ENCODE data around the gene MYG1.
A peak's percentile ranks its signal among the peaks of the same experiment; 100 is the strongest.
"Not testable (repeated sequence)": the region's sequence is repeated elsewhere in the genome, so short reads cannot be mapped to it uniquely, and the experiment has no call there.

The MYG1 gene

GRCh38 chr12:53287741-53288216, 11.7 kb upstream of the MYG1 start:
- DNase-seq: peak; percentile 11

DNA sequence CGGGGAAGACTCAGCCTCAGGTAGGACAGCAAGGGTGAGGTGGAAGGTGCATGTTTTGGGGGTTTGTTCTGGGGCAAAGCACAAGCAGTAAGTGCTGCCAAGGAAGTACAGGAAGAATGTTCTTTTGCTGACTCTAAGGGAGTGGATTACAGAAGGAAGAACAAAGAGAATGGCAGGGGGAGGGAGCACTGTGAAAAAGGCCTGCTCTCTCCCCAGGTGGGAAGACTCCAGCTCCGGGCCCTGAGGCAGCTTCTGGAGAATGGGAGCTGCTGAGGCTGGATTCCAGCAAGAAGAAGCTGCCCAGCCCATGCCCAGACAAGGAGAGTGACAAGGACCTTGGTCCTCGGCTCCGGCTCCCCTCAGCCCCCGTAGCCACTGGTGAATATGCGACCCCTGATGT, 11.2 kb upstream of the MYG1 start:
- no peak for DNase-seq

DNA sequence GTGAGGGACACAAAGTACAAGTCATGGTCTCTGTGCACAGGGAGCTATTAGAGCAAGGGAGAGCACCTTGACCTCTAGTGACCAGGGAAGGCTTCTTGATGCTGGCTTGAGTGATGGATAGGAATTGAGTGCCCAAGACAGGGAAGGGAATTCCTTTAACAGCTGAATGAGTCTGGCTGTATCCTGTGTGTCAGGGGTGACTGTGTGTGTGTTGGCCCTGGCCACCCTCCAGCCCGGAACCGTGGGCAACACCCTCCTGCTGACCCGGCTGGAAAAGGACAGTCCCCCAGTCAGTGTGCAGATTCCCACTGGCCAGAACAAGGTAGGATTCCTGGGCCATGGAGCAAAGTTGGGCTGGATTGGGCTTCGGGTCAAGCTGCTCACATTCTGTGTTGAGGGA, 9.6 kb upstream of the MYG1 start:
- no peak for DNase-seq

DNA sequence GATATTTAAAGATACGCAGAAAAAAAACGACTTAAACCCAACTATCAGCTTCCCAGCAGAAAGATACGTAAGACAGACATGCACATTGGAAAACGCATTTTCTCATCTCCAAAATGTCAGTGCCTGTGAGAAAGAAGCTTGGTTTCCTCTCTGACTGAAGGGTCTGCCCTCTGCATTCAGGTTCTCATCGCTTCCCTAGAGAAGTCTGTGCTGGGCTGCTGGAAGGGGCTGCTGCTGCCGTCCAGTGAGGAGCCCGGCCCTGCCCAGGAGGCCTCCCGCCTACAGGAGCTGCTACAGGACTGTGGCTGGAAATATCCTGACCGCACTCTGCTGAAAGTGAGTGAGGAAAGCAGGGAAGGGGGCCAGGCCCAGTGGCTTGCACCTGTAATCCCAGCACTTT, 8.8 kb upstream of the MYG1 start:
- no peak for DNase-seq

DNA sequence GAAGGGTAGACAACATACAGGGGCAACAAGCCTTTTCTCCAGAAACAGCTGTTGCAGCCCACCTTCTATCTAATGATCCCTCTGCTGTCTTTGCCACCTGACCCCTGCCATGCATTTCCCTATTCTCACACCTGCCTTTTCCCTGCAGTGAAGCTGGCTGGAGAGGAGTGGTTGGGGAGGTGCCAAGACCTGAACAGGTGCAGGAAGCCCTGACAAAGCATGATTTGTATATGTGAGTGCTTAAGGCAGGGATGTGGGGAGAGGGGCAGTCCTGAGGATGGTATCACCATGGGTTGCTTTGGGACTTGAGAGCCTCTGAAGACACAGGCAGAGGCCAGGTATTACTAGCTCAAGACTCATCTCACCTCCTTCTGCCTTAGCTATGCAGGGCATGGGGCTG, 7.1 kb upstream of the MYG1 start:
- DNase-seq: peak; percentile 77

DNA sequence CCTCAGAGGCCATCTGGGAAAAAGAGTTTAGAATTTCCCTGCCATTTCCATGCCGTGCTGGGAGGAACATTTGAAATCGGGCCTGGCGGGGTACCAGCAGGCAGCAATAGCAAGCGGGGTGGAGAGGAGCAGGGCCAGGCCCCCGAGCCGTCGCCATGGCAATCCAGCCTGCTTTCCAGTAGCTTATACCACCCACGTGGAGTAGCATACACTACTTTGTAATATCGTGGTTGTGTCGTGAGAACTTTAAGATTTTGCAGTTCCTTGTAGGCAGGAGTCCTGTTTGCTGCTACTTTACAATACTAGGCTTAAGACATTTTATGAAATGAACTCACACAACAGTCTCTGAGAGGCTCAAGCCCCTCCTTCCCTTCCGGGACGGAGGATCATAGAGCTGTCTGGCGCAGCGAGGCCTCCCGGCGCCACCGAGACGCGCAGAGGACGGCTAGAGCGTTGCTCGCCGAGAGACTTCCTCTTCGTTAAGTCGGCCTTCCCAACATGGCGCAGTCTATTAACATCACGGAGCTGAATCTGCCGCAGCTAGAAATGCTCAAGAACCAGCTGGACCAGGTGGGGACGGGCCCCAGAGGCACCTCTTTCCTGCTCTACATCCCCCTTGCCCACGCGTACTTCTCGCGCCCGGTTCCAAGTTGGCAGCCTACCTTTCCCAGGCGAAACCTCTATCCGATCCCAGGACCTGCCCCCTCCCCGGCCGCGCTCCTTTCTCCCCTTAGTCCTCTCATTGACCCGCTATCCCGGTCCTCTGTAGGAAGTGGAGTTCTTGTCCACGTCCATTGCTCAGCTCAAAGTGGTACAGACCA, 4.2 kb upstream of the MYG1 start, which contains the start of gene PFDN5:
Gene PFDN5 (plus strand): TSS at position 473 of the 821 bp plus-strand sequence. CDS start 26 bp downstream, at position 499.
- DNase-seq: peak; percentile 79

DNA sequence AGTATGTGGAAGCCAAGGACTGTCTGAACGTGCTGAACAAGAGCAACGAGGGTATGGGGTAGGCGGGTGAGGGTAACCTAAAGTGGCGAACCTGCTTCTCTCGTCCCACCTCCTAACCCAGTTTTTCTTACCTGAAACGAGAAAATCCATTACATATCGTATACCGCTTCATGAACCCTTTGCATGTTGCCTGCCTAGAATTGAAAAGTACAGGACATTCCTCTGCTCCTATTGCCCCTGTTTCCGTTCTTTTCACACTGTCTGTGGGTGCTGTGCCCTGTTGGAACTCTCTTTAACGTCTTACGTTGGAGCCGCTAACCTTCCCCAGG, 3.6 kb upstream of the MYG1 start:
- no peak for DNase-seq

- not testable (repeated sequence) for DNase-seq
These were observed 2.4 kb upstream of the MYG1 start for GRCh38 chr12:53297106-53297505.

DNA sequence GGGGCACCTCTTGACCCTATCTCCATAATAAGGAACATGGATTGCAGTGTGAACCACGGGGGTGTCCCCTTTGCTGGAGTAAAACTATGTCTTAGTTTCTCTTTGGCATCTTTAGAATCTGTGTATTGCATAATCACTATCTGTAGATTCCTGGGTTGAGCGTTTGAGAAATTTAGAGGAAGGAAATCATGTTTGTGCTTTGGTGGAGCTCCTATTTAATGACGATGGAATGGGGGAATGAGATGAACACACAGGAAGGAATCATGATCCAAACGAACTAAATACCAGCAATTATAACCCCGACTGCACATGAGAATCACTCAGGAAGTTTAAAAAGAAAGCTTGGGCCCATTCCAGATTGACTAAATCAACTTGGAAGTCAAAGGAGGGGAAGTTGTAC, 1.3 kb upstream of the MYG1 start:
- no peak for DNase-seq

DNA sequence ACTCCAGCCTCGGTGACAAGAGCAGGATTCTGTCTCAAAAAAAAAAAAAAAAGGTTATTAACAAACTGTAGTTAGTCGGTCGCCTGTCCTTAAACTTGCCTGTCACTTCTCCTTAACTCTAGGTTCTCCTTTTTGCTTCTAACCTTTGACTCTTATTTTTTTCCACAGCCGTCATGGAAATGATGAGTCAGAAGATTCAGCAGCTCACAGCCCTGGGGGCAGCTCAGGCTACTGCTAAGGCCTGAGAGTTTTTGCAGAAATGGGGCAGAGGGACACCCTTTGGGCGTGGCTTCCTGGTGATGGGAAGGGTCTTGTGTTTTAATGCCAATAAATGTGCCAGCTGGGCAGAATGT, 418 bp upstream of the MYG1 start:
- DNase-seq: no peak

- no peak for DNase-seq
These were observed 692 bp downstream of the MYG1 start for GRCh38 chr12:53300187-53300586.

DNA sequence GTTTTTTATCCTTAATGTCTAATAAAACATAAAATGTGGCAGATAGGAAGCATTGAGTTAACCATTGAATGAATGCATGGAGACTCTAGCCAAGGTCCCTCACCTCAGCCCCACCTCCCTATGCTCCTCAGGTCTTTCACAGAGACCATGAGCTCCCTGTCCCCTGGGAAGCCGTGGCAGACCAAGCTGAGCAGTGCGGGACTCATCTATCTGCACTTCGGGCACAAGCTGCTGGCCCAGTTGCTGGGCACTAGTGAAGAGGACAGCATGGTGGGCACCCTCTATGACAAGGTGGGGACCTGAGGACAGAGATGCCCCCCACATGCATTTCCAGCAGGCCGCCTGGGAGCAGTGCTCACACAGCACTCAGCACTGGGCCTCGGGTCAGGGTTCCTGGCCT, 3.4 kb downstream of the MYG1 start:
- no peak for DNase-seq

DNA sequence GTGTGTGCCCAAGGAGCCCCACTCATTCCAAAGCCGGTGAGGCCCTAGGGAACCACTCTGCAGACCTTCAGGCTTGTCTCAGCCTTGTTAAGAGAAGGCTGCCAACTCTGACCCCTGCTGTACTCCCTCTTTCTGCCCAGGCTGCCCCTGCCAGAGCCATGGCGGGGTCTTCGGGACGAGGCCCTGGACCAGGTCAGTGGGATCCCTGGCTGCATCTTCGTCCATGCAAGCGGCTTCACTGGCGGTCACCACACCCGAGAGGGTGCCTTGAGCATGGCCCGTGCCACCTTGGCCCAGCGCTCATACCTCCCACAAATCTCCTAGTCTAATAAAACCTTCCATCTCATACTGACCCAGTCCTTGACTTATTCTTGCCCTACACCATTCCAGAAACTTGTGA, 7.3 kb downstream of the MYG1 start:
- DNase-seq: no peak

- no peak for DNase-seq
These were observed 8.8 kb downstream of the MYG1 start for GRCh38 chr12:53308276-53308675.

GRCh38 chr12:53313996-53314395, 14.5 kb downstream of the MYG1 start:
- DNase-seq: no peak

GRCh38 chr12:53320352-53321195, 21.1 kb downstream of the MYG1 start:
- DNase-seq: no peak

DNA sequence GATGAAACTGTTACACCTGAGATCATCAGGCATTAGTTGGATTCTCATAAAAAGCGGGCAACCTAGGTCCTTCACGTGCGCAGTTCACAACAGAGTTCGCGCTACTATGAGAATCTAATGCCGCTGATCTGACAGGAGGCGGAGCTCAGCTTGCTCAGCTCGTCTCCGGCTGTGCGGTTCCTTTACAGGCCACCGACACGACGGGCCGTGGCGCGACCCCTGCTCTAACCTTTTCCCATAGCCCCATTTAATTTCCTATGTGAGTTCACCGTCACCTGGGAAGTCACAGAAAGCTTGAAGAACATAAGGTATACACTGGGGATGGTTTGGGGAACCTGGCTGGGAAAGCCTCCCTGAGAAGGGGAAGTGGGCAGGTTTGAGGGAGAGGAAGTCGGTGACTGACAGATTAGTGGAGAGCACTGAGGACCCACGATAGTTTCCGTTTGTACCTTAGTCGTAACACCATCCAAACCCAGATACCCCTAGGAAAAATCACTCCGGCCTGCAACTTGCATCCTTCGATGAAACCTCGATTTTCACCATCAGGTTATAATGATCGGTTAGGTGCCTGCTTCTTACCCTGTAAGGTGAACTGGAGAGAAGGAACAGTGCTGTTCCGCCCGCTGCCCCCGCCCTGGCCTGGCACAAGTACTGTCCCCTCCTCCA, 24.8 kb downstream of the MYG1 start:
- no peak for DNase-seq

- peak; percentile 59 for DNase-seq
These were observed 25.4 kb downstream of the MYG1 start for GRCh38 chr12:53324779-53325510.

- no peak for DNase-seq
These were observed 26.1 kb downstream of the MYG1 start for GRCh38 chr12:53325511-53326061.

GRCh38 chr12:53326460-53327185, 27.1 kb downstream of the MYG1 start:
- no peak for DNase-seq

DNA sequence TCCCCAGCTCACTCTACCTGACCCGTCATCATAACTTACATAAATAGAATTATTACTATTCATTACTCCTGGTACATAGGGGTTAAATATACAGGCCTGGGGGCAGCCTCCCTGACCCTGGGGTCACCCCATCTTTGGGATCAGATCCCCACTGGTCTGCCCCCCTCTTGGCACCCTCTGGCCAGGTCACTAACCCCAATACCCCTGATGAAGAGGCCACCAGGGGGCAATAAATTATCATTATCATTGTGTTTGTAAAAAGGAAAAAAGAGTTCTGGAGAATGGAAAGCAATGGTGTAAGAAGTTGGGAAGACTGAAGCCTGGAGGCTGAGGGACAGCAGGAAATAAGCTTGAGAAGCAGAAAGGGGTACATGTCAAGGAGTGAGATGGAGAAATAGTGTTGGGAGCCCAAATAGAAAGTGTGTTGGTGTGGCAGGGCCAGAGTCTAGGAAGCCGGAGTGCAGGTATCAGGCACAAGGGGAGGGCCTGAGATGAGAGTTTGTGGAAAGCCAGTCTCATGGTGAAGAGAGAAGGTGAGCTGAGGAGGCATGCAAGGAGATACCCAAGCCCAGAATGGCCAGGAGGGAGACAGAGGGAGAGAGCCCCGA, 28.0 kb downstream of the MYG1 start:
- DNase-seq: no peak

All from NCI-H1105 treated with DMSO at 0.1 percent for 48 hours (cell line).